HL-60 (cell line): ENCODE results near the gene SPATA33.
"Not testable (repeated sequence)": the region's sequence is repeated elsewhere in the genome, so short reads cannot be mapped to it uniquely, and the experiment has no call there.

ENCODE experiments used
- DNase-seq, 2 experiments: peaks; one replicate each; pipeline ENCODE4 v3.0.0-alpha.2; 2010 to 2020; ENCODE audit warnings: low read depth in 1 of 2, low spot score in 1 of 2
- H3K27ac ChIP-seq: fragments of 250-450 bp; sonication (Bioruptor Pico); replicated peaks from 2 replicates; pipeline ENCODE4 v1.5.1; 2020; ENCODE audit warnings: mild to moderate bottlenecking, moderate library complexity
- H3K27me3 ChIP-seq: fragments of 250-450 bp; sonication (Bioruptor Pico); 2 replicates; pipeline ENCODE4 v1.5.1; 2021; ENCODE audit warnings: mild to moderate bottlenecking, moderate library complexity; ENCODE audit not compliant: insufficient read depth, poor library complexity, severe bottlenecking
- H3K4me3 ChIP-seq: replicated peaks from 2 replicates; pipeline ENCODE4 v1.5.1; 2011; ENCODE audit warnings: mild to moderate bottlenecking, control low read depth, low read length; ENCODE audit not compliant: insufficient read depth
- GABPA ChIP-seq: IDR thresholded peaks from 2 replicates; pipeline ENCODE4 v1.6.1; 2012; ENCODE audit warnings: low read depth
- POLR2AphosphoS5 ChIP-seq: IDR thresholded peaks from 2 replicates; pipeline ENCODE4 v1.6.1; 2012; ENCODE audit warnings: low read depth
- SPI1 ChIP-seq: IDR thresholded peaks from 2 replicates; pipeline ENCODE4 v1.6.1; 2012; ENCODE audit warnings: low read depth, mild to moderate bottlenecking, borderline replicate concordance
- TF ChIP-seq, protein P1 (sequence below): IDR thresholded peaks from one replicate; pipeline ENCODE4 v1.5.1; 2011; ENCODE audit warnings: low read length, control low read depth, inconsistent platforms; ENCODE audit not compliant: insufficient read depth
- TF ChIP-seq, protein P2 (sequence below): IDR thresholded peaks from 2 replicates; pipeline ENCODE4 v1.6.1; 2012; ENCODE audit warnings: low read depth; ENCODE audit not compliant: insufficient replicate concordance

The SPATA33 gene

DNA sequence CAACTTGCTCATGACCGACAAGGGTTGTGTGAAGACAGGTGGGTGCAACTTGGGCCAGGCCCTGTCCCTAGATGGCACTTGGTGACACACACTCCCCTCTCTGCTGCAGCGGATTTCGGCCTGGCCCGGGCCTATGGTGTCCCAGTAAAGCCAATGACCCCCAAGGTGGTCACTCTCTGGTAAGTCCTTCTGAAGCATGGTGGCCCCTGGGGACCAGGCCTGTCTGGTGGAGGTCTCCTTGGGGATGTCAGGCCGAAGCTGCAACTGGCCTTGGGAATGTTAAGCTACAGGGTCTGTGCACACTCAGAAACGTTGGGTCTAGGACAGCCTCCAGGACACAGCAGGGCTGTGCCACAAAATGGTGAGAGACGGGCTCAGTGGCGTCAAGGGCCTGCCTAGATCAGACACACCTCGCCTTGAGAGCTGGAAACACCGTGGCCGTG lies 35.7 kb downstream of the SPATA33 start:
- Histone ChIP-seq H3K27me3 (no peaks in the 10 kb centered on the region), H3K27ac (no peak overlapping the region), H3K4me3 (no peak overlapping the region)
- TF ChIP-seq, protein P1, sequence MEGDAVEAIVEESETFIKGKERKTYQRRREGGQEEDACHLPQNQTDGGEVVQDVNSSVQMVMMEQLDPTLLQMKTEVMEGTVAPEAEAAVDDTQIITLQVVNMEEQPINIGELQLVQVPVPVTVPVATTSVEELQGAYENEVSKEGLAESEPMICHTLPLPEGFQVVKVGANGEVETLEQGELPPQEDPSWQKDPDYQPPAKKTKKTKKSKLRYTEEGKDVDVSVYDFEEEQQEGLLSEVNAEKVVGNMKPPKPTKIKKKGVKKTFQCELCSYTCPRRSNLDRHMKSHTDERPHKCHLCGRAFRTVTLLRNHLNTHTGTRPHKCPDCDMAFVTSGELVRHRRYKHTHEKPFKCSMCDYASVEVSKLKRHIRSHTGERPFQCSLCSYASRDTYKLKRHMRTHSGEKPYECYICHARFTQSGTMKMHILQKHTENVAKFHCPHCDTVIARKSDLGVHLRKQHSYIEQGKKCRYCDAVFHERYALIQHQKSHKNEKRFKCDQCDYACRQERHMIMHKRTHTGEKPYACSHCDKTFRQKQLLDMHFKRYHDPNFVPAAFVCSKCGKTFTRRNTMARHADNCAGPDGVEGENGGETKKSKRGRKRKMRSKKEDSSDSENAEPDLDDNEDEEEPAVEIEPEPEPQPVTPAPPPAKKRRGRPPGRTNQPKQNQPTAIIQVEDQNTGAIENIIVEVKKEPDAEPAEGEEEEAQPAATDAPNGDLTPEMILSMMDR, result no peak
- no peak for TF ChIP-seq POLR2AphosphoS5
- DNase-seq, result no peak

DNA sequence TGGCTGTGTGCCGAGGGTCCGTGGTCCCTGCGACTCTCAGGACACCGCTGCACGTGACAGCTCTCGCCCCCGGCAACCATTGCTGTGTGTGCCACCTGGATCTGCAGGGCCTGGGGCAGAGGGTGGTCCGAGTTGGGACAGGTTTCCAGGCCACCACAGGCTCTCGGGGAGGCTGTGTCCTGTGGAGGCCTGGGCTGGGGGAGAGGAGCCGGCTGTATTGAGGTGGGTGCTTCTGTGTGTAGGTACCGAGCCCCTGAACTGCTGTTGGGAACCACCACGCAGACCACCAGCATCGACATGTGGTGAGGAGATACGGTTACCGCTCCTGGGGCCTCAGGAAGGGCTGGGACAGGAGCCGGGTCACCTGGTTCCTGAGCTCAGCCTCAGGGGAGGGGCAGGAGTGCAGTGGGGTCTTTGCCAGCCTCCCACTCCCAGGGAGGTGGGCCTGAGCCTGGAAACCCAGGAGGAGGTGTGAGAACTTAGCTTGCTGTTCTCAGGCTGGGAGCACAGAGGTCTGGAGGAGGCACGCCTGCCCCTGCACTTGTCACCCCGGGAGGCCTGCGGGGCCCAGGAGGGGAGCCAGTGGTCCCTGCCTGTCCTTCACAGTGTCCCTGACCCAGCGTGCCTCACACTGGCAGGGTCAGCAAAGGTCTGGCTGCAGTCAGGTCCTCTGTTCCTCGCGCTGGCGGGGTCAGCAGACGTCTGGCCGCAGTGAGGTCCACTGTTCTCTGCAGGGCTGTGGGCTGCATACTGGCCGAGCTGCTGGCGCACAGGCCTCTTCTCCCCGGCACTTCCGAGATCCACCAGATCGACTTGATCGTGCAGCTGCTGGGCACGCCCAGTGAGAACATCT lies 36.5 kb downstream of the SPATA33 start:
- Histone ChIP-seq H3K27me3 (no peaks in the 10 kb centered on the region), H3K27ac (no peak overlapping the region), H3K4me3 (no peak overlapping the region)
- TF ChIP-seq, protein P2, sequence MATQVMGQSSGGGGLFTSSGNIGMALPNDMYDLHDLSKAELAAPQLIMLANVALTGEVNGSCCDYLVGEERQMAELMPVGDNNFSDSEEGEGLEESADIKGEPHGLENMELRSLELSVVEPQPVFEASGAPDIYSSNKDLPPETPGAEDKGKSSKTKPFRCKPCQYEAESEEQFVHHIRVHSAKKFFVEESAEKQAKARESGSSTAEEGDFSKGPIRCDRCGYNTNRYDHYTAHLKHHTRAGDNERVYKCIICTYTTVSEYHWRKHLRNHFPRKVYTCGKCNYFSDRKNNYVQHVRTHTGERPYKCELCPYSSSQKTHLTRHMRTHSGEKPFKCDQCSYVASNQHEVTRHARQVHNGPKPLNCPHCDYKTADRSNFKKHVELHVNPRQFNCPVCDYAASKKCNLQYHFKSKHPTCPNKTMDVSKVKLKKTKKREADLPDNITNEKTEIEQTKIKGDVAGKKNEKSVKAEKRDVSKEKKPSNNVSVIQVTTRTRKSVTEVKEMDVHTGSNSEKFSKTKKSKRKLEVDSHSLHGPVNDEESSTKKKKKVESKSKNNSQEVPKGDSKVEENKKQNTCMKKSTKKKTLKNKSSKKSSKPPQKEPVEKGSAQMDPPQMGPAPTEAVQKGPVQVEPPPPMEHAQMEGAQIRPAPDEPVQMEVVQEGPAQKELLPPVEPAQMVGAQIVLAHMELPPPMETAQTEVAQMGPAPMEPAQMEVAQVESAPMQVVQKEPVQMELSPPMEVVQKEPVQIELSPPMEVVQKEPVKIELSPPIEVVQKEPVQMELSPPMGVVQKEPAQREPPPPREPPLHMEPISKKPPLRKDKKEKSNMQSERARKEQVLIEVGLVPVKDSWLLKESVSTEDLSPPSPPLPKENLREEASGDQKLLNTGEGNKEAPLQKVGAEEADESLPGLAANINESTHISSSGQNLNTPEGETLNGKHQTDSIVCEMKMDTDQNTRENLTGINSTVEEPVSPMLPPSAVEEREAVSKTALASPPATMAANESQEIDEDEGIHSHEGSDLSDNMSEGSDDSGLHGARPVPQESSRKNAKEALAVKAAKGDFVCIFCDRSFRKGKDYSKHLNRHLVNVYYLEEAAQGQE, result no peak
- TF ChIP-seq POLR2AphosphoS5 (no peak), SPI1 (no peak), GABPA (no peak)
- TF ChIP-seq, protein P1, result no peak
- no peak for DNase-seq

DNA sequence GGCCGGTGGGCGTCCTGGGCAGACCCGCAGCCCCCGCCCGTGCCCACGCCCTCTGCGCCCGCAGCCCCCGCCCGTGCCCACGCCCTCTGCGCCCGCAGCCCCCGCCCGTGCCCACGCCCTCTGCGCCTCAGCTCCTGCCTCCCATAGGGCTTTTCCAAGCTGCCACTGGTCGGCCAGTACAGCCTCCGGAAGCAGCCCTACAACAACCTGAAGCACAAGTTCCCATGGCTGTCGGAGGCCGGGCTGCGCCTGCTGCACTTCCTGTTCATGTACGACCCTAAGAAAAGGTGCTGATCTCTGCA lies 37.1 kb downstream of the SPATA33 start:
- not testable (repeated sequence) for H3K4me3 ChIP-seq, H3K27ac ChIP-seq, DNase-seq, H3K27me3 ChIP-seq

DNA sequence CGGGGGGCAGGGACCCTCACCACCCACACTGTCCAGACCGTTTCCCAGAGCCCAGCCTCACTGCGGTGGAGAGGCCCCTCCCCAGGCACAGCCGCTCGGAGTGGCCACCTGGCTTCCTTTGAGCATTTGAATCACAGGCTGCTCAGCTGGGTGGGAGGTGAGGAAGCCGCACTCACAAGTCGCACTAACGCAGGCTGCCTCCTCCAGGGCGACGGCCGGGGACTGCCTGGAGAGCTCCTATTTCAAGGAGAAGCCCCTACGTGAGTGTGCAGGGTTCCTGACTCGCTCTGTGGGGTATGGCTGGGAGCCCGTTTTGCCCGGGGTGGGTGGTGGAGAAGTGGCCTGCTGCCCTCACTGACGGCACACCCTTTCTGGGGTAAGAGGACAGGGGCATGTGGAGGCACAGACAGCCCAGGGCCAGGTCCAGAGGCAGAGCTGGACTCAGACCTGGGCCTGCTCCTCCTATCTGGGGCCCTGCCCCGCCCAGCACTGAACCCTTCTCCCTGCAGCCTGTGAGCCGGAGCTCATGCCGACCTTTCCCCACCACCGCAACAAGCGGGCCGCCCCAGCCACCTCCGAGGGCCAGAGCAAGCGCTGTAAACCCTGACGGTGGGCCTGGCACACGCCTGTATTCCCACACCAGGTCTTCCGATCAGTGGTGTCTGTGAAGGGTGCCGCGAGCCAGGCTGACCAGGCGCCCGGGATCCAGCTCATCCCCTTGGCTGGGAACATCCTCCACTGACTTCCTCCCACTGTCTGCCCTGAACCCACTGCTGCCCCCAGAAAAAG lies 37.6 kb downstream of the SPATA33 start:
- H3K4me3 ChIP-seq, result no peak overlapping the region
- H3K27ac ChIP-seq, result no peak overlapping the region
- H3K27me3 ChIP-seq, result no peaks in the 10 kb centered on the region
- TF ChIP-seq GABPA, result no peak
- TF ChIP-seq POLR2AphosphoS5, result no peak
- TF ChIP-seq, protein P2, result no peak
- no peak for DNase-seq
